GM12864 (cell line): ENCODE data around the gene COQ8B.

ENCODE experiments used
- DNase-seq: peaks from one replicate; pipeline ENCODE4 v3.0.0-alpha.2; 2011; ENCODE audit warnings: low read depth
- H3K4me3 ChIP-seq: 2 replicates; pipeline ENCODE4 v1.5.1; 2011; ENCODE audit warnings: mild to moderate bottlenecking, low read depth, low read length, control low read depth
- CTCF ChIP-seq: IDR thresholded peaks from 2 replicates; pipeline ENCODE4 v1.5.1; 2011; ENCODE audit warnings: low read depth, mild to moderate bottlenecking, moderate library complexity, low read length, control low read depth, inconsistent platforms; ENCODE audit errors: missing control alignments

COQ8B gene

GRCh38 chr19:40671404-40671803 is 45.3 kb downstream of the COQ8B start:
- no peak for DNase-seq
- no peak for TF ChIP-seq CTCF
- no peak overlapping the region for H3K4me3 ChIP-seq

GRCh38 chr19:40668991-40669614 is 47.6 kb downstream of the COQ8B start:
- no peak overlapping the region for H3K4me3 ChIP-seq
- TF ChIP-seq CTCF = no peak
- no peak for DNase-seq

GRCh38 chr19:40667602-40668001 is 49.1 kb downstream of the COQ8B start:
- no peak overlapping the region for H3K4me3 ChIP-seq
- no peak for DNase-seq
- TF ChIP-seq CTCF = no peak

- DNase-seq = no peak
- no peak for TF ChIP-seq CTCF
- H3K4me3 ChIP-seq = no peak overlapping the region
Observed at GRCh38 chr19:40666803-40667438, 49.8 kb downstream of the COQ8B start.

- no peak for TF ChIP-seq CTCF
- H3K4me3 ChIP-seq = peak overlapping the region; percentile 58
- DNase-seq = no peak
Observed at GRCh38 chr19:40663695-40664692, 52.7 kb downstream of the COQ8B start.

GRCh38 chr19:40662925-40663694 is 53.6 kb downstream of the COQ8B start:
- DNase-seq = no peak
- H3K4me3 ChIP-seq = peak overlapping the region; percentile 58
- TF ChIP-seq CTCF = peak; percentile 78
